COLO829 (cell line): ENCODE measurements around the gene C7orf33.

Experiments used
- DNase-seq: peaks from one replicate; pipeline ENCODE4 v3.0.0; 2012; ENCODE audit warnings: low spot score

C7orf33 gene

DNA sequence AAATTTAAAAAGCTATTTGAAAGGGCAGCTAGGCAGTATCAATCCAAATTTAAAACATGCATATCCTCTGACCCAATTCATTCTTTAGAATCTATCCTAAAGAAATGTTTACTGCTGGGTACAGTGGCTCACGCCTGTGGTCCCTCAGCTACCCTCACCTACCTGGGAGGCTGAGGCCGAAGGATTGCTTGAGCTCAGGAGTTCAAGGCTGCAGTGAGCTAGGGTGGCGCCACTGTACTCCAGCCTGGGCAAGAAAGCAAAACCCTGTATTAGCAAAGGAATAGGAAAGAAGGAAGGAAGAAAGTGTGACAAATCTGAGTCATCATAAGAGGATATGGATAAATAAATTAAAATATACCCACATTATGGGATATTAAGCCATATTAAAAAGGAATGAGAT, 36.3 kb downstream of the C7orf33 start:
- no peak for DNase-seq

DNA sequence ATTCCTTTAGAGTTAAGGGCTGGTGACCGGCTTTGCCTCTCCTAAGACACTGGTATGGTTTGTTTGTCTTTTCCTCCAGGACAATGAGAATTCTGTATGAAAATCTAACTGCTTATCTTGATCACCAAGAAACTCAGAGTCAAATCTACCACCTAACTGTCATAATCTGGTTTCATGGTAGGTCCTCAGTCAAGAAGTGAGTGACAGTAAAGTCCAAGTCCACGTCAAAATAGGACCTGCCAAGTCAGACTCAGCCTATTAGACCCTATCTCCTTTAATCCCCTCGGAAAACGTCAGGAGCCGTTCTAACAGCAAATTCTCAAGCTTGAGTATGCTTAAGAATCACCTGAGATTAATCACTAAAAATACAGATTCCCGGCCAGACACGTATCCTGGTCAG, 37.4 kb downstream of the C7orf33 start:
- no peak for DNase-seq

DNA sequence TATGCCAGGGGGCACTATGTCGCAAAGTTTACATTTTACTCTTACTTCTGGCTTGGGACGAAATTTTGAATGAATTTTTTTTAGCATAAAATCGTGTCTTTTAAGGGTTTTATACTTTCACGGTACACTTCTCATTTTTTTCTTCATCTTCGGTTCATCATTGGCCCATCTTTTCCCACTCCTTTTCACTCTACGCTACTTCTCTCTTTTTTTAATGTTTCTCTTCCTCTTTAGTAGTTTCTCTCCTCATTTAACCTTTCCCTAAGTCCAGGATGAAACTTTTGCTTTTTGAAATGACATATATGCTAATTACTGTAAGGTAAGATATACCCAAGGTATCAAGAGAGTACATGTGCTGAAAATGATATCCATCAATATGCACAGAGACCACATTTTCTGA, 39.5 kb downstream of the C7orf33 start:
- DNase-seq, result no peak

DNA sequence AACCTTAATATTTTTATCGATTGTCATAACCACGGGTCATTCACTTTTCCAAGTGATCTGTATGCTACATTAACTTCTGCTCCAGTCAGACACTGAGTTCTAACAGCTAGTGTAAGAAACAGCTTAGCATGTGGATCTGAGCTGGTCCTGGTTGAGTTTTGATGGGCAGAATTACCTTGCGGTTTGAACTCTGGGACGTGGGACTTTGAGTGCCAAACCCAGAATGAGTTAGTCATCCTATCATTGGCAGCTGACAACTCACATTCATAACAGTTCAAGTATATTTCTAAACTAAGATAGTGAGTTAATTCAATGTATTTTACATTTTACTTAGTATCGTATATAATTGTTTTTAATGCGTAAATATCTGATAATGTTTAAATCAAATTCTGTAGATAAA, 43.2 kb downstream of the C7orf33 start:
- DNase-seq, result no peak

DNA sequence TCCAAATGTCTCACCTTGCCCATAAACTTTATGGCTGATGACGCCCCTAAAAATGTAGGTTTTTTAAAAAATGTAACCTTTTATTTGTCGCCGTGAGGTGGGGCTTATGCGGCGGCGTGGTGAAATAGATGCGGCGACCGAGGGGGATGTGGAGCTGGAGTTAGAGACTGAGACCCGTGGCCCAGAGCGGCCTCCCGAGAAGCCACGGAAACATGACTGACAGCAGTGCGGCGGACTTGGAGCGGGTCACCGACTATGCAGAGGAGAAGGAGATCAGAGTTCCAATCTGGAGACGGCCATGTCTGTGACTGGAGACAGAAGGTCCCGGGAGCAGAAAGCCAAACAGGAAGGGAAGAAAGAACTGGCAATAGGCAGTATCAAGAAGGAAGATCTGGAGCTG, 46.5 kb downstream of the C7orf33 start:
- no peak for DNase-seq

DNA sequence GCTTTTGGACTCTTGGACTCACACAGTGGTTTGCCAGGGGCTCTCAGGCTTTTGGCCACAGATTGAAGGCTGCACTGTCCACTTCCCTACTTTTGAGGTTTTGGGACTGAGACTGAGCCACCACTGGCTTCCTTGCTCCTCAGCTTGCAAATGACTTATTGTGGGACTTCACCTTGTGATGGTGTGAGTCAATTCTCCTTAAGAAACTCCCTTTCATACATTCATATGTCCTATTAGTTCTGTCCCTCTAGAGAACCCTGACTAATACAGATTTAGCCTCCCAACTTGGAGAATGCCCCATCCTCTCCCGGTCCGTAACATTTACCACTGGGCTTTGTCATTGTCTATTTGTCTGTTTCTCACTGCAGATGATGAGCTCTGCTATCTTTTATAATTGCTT, 55.3 kb downstream of the C7orf33 start:
- DNase-seq, result no peak

DNA sequence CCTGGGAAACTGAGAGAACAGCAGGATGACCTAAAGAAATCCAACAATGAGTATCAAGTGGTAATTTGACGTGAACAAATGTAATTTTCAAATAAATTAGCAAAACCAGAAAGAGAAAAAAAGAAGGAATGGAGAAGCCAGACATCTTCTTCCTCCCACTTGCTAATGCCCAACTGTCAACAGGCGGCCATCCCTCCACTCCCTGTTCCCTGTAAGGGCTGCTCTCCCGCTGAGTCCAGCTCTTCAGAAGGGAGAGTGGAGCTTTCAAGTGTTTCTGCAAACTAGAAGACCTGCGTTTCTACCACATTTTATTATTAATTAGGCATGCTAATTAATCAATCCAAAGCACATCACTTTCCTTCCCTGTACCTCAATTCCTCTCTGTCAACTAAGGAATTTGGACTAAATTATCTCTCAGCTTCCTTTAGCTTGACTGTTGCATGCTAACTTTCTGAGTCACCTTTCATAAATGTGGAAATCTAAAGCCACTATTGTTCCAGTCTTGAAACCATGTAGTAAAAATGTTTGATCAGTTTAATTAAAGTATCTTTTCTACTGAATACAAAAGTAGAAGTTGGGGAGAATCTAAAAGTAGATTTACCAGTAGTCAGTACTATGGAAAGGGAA, 59.8 kb downstream of the C7orf33 start:
- peak; percentile 79 for DNase-seq

DNA sequence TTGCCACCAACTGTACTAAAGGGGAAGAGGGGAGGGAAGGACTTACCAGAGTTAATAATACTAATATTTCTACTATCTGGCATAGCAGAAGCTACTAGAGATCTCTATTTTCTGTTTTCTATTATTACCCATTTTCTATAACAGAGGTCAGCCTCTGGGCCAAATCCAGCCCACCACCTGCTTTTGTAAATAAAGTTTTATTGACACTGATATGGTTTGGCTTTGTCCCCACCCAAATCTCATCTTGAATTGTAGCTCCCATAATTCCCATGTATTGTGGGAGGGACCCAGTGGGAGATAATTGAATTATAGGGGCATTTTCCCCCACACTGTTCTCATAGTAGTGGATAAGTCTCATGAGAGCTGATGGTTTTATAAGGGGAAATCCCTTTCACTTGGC, 62.2 kb downstream of the C7orf33 start:
- DNase-seq, result no peak

DNA sequence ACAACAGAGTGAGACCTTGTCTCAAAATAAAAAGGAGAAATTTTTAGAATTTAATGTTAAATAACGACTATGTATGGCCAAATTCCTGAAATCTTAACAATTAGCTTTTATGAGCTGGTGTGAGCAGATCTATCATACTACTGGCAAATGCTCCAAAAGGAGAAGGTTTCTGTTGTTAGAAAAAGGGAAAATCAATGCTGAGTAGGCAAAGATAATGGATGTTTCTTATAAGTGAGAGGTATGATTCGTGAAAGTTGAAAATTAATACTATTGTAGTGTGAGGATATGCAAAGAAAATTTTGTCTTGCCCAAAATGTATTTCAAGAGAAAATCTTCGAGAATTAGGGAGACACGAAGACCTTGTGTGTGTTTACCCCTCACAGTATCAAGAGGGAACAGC, 67.4 kb downstream of the C7orf33 start:
- no peak for DNase-seq

DNA sequence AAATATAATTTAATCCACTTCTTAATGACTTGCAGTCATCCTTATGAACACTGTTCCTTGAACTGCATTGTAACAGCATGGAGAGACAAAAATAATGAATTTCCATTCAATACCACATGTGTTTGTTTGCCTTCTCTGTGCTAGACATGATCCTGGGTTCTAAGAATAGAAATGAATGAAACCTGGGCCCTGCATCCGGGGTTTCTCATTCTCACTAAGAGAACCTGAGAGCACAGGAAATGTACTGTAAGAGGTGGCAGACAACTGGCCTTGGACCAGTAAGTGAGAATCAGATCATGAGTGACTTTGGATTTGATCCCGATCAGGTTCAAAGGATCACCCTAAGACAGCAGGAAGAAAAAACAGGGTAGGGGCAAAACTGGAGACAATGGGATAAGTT, 70.9 kb downstream of the C7orf33 start:
- no peak for DNase-seq

DNA sequence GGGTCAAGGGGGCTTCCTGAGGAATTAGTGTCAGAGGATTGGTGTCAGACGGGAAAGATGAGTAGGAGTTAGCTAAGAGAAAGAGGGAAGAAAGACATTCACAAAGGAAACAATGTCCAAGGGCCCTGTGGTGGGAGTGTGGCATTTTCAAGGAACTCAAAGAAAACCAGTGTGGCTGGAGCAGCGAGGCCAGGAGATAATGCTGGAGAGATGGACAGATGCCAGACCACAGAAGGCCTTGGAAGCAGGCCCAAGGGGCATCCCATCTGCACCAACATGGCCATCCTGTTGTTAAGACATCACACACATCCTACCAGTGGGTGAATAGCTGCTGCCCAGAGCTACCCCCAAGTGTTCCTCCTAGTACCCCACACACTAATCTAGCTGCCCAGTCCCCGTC, 72.1 kb downstream of the C7orf33 start:
- peak; percentile 58 for DNase-seq

DNA sequence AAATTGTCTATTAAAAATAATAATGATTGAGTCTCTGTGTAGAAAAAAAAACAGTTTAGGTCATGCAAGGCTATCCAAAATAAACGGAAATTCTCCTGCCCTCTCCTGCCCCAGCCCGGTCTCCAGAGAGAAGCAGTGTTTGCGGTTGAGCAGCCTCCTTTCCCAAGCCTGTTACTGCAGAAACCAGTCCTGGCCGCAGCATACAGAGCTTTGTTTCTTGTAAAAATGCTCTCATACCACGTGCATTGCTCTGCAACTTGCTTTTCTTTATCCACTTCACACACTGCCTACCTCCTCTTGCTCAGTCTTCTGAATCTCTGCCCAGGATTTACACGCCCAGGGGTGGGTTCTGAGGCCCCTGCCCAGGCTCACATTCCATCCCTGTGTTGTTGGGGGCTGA, 73.8 kb downstream of the C7orf33 start:
- no peak for DNase-seq

DNA sequence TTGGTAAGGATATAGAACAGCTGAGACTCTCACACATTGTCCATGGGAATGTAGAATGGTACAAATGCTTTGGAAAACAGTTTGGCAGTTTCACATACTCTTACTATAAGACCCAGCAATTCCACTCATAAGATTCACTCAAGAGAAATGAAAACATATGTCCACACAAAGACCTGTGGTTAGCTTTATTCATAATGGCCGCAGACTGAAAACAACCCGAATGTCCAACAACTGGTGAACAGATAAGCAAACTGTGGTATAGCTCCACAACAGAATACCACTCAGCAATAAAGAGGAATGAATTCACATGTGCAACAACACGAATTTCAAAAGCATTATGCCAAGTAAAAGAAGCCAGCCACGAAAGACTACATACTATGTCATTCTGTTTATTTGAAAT, 74.7 kb downstream of the C7orf33 start:
- DNase-seq, result no peak
